Naive thymus-derived CD4-positive, alpha-beta T cell (primary cell): ENCODE data around the gene UHRF1. TPM values are rescaled to one million over a fixed set of nuclear protein-coding genes. Genes with fewer than 3 reads are reported as not detected.

Source experiments
- ATAC-seq: fragments of 150-1000 bp; cut with Tn5 transposase; 2 replicates; pipeline ENCODE4 v1.10.0; 2021; ENCODE audit warnings: mild to moderate bottlenecking, moderate library complexity
- CTCF ChIA-PET: fragments of 350-600 bp; sonication (Branson Sonifier 250); formaldehyde crosslinking; loops from one replicate; lab custom pipeline; 2021; ENCODE audit warnings: antibody characterized with exemption; lab: Charles Lee
- POLR2A ChIA-PET: fragments of 350-600 bp; sonication (Branson Sonifier 250); formaldehyde crosslinking; loops from one replicate; lab custom pipeline; 2021; ENCODE audit warnings: antibody characterized with exemption, inconsistent platforms; lab: Charles Lee
- DNase-seq, 9 donors: peaks; one replicate each; pipeline versions ENCODE4 v3.0.0 to v3.0.0-alpha.2; 2020 to 2022; ENCODE audit warnings: mixed read lengths in 1 of 9
- H3K27ac ChIP-seq: one replicate; pipeline ENCODE4 v1.7.0; 2013; ENCODE audit warnings: mild to moderate bottlenecking, low read depth, low read length, moderate library complexity
- H3K27me3 ChIP-seq, 2 donors: one replicate each; pipeline ENCODE4 v1.7.0; 2013; ENCODE audit warnings: low read length in 2 of 2, mild to moderate bottlenecking in 2 of 2, moderate library complexity in 2 of 2; ENCODE audit not compliant: control insufficient read depth in 2 of 2, insufficient read depth in 2 of 2
- H3K36me3 ChIP-seq, 3 experiments: 1 replicate in 2 of 3; 2 replicates in 1 of 3; pipeline ENCODE4 v1.7.0; 2013; ENCODE audit warnings: low read length in 3 of 3, mild to moderate bottlenecking in 3 of 3, moderate library complexity in 1 of 3; ENCODE audit not compliant: insufficient read depth in 3 of 3, control insufficient read depth in 2 of 3
- H3K4me1 ChIP-seq, 2 donors: one replicate each; pipeline ENCODE4 v1.7.0; 2013; ENCODE audit warnings: low read length in 2 of 2, mild to moderate bottlenecking in 2 of 2, moderate library complexity in 1 of 2; ENCODE audit not compliant: control insufficient read depth in 2 of 2, insufficient read depth in 2 of 2
- H3K4me3 ChIP-seq: 2 replicates; pipeline ENCODE4 v1.7.0; 2013; ENCODE audit warnings: mild to moderate bottlenecking, low read length
- H3K9me3 ChIP-seq, 3 experiments: 1 replicate in 2 of 3; 2 replicates in 1 of 3; pipeline ENCODE4 v1.7.0; 2013; ENCODE audit warnings: low read length in 3 of 3; ENCODE audit not compliant: control insufficient read depth in 2 of 3
- H3K27ac Mint-ChIP-seq, 9 donors: one replicate each; pipeline ENCODE4 v1.8.0; 2020 to 2022; ENCODE audit warnings: mixed read lengths in 9 of 9, mild to moderate bottlenecking in 8 of 9, moderate library complexity in 5 of 9, inconsistent platforms in 2 of 9
- H3K27me3 Mint-ChIP-seq, 5 donors: one replicate each; pipeline ENCODE4 v1.8.0; 2021 to 2022; ENCODE audit warnings: mixed read lengths in 5 of 5, mild to moderate bottlenecking in 1 of 5
- H3K36me3 Mint-ChIP-seq, 5 donors: one replicate each; pipeline ENCODE4 v1.8.0; 2020 to 2022; ENCODE audit warnings: mixed read lengths in 5 of 5, mild to moderate bottlenecking in 3 of 5, inconsistent platforms in 1 of 5
- H3K4me1 Mint-ChIP-seq, 7 donors: one replicate each; pipeline ENCODE4 v1.8.0; 2020 to 2022; ENCODE audit warnings: mixed read lengths in 7 of 7, mild to moderate bottlenecking in 3 of 7, inconsistent platforms in 1 of 7
- H3K4me3 Mint-ChIP-seq, 10 donors: one replicate each; pipeline ENCODE4 v1.8.0; 2020 to 2022; ENCODE audit warnings: mild to moderate bottlenecking in 10 of 10, mixed read lengths in 10 of 10, moderate library complexity in 6 of 10, inconsistent platforms in 2 of 10
- H3K9me3 Mint-ChIP-seq, 11 donors: one replicate each; pipeline ENCODE4 v1.8.0; 2020 to 2022; ENCODE audit warnings: mixed read lengths in 11 of 11, mild to moderate bottlenecking in 4 of 11, inconsistent platforms in 1 of 11, moderate library complexity in 1 of 11
- intact Hi-C, 2 donors: fragments of 100-400 bp; cut with micrococcal nuclease; formaldehyde crosslinking; loops; one replicate each; pipeline ENCODE4 v1.15.1; 2023
- polyA plus RNA-seq, 2 donors: library from polyadenylated mRNA; unstranded; fragments of 300-500 nt; fragmentation: Illumina TruSeq; gene quantifications; one replicate each; pipeline ENCODE4 v1.2.3, GENCODE V29; 2021
- total RNA-seq, 6 experiments: library from RNA in 5 of 6; stranded (reverse) in 5 of 6; gene quantifications; 1 replicate in 5 of 6; 2 replicates in 1 of 6; pipeline ENCODE4 v1.2.3 and lab custom pipeline; 2021 to 2026

UHRF1 gene
- total and polyA plus RNA-seq, 7 experiments from 2014 or later: 0.06 to 94.0 (median 0.11) TPM

- H3K9me3 ChIP-seq: no peaks in the 10 kb centered on the region
- H3K36me3 ChIP-seq: peaks cover 0 to 9% (median 0%) of the 10 kb centered on the region in 3 experiments
- Mint-ChIP-seq H3K9me3 (no peaks in the 10 kb centered on the region), H3K4me1 (peaks cover 5 to 38% (median 31%) of the 10 kb centered on the region in 7 donors), H3K36me3 (peaks cover 0 to 4% (median 0%) of the 10 kb centered on the region in 5 donors), H3K27ac (no peak overlapping the region), H3K4me3 (peak overlapping the region in 1 of 10 donors; percentile 59), H3K27me3 (no peaks in the 10 kb centered on the region)
- H3K4me1 ChIP-seq: peaks cover 13 to 14% of the 10 kb centered on the region in 2 donors
- ATAC-seq (no peak), DNase-seq (no peak)
- CTCF ChIA-PET: interaction anchor here (0.7 kb wide), 1 partner anchor 35 kb away, joined by 5 read pairs; no protein-coding TSS in a partner anchor
- POLR2A ChIA-PET: interaction anchor here (0.6 kb wide), 1 partner anchor 32 kb away, joined by 4 read pairs; no protein-coding TSS in a partner anchor
- no peak overlapping the region for H3K4me3 ChIP-seq
- H3K27ac ChIP-seq: no peak overlapping the region
- intact Hi-C loops: no loop called here
- no peaks in the 10 kb centered on the region for H3K27me3 ChIP-seq
Measured at GRCh38 chr19:4904481-4904880, 4.8 kb upstream of the UHRF1 start.

GRCh38 chr19:4906963-4907362 is 2.3 kb upstream of the UHRF1 start:
- Mint-ChIP-seq H3K4me3 (peak overlapping the region in 3 of 10 donors; percentile 5 to 68 (median 49)), H3K27ac (peak overlapping the region in 2 of 9 donors; percentile 13 to 41), H3K4me1 (peaks cover 18 to 51% (median 42%) of the 10 kb centered on the region in 7 donors), H3K36me3 (peaks cover 0 to 4% (median 0%) of the 10 kb centered on the region in 5 donors), H3K27me3 (no peaks in the 10 kb centered on the region), H3K9me3 (no peaks in the 10 kb centered on the region)
- intact Hi-C loops: loop anchor here in 1 of 2 donors (5.0 kb wide), 1 partner anchor 505 kb away; the partner anchor contains the start of genes CHAF1A and SH3GL1
- ATAC-seq (no peak), DNase-seq (no peak)
- peaks cover 0 to 9% (median 0%) of the 10 kb centered on the region in 3 experiments for H3K36me3 ChIP-seq
- H3K27me3 ChIP-seq: no peaks in the 10 kb centered on the region
- no peaks in the 10 kb centered on the region for H3K9me3 ChIP-seq
- H3K27ac ChIP-seq: no peak overlapping the region
- ChIA-PET POLR2A (interaction anchor here (0.6 to 1.5 kb wide), 2 partner anchors 9 to 62 kb away, joined by 3 to 4 read pairs; partner anchors contain the start of gene KDM4B), CTCF (no interaction called here)
- H3K4me1 ChIP-seq: peaks cover 30% of the 10 kb centered on the region in 2 donors
- no peak overlapping the region for H3K4me3 ChIP-seq

GRCh38 chr19:4908360-4908759 is 941 bp upstream of the UHRF1 start:
- H3K4me3 ChIP-seq: no peak overlapping the region
- H3K4me1 Mint-ChIP-seq: peaks cover 30 to 59% (median 48%) of the 10 kb centered on the region in 7 donors
- ChIA-PET CTCF (interaction anchor here (0.6 kb wide), 1 partner anchor 334 kb away, joined by 3 read pairs; no protein-coding TSS in a partner anchor), POLR2A (no interaction called here)
- H3K9me3 ChIP-seq: no peaks in the 10 kb centered on the region
- peaks cover 38 to 44% of the 10 kb centered on the region in 2 donors for H3K4me1 ChIP-seq
- peaks cover 0 to 5% (median 0%) of the 10 kb centered on the region in 5 donors for H3K36me3 Mint-ChIP-seq
- H3K27me3 ChIP-seq: no peaks in the 10 kb centered on the region
- H3K9me3 Mint-ChIP-seq: no peaks in the 10 kb centered on the region
- H3K4me3 Mint-ChIP-seq: peak overlapping the region; percentile 0 to 99 (median 64)
- DNase-seq (no peak), ATAC-seq (no peak)
- H3K27me3 Mint-ChIP-seq: no peaks in the 10 kb centered on the region
- intact Hi-C loops: loop anchor here in 1 of 2 donors (5.0 kb wide), 1 partner anchor 506 kb away; the partner anchor contains the start of genes CHAF1A and SH3GL1
- no peak overlapping the region for H3K27ac ChIP-seq
- peak overlapping the region in 6 of 9 donors; percentile 39 to 88 (median 57) for H3K27ac Mint-ChIP-seq
- H3K36me3 ChIP-seq: peaks cover 0 to 9% (median 0%) of the 10 kb centered on the region in 3 experiments

GRCh38 chr19:4908781-4909155 is 533 bp upstream of the UHRF1 start:
- no peak overlapping the region for H3K27ac ChIP-seq
- peaks cover 0 to 10% (median 0%) of the 10 kb centered on the region in 3 experiments for H3K36me3 ChIP-seq
- peak overlapping the region; percentile 61 for H3K4me3 ChIP-seq
- Mint-ChIP-seq H3K27me3 (no peaks in the 10 kb centered on the region), H3K36me3 (peaks cover 0 to 5% (median 0%) of the 10 kb centered on the region in 5 donors), H3K27ac (peak overlapping the region in 3 of 9 donors; percentile 42 to 75 (median 55)), H3K4me1 (peaks cover 33 to 63% (median 50%) of the 10 kb centered on the region in 7 donors), H3K4me3 (peak overlapping the region; percentile 0 to 99 (median 64)), H3K9me3 (no peaks in the 10 kb centered on the region)
- no peaks in the 10 kb centered on the region for H3K9me3 ChIP-seq
- intact Hi-C loops: loop anchor here in 1 of 2 donors (5.0 kb wide), 1 partner anchor 506 kb away; the partner anchor contains the start of genes CHAF1A and SH3GL1
- DNase-seq: no peak
- ChIA-PET POLR2A (no interaction called here), CTCF (no interaction called here)
- peaks cover 41 to 49% of the 10 kb centered on the region in 2 donors for H3K4me1 ChIP-seq
- no peaks in the 10 kb centered on the region for H3K27me3 ChIP-seq
- ATAC-seq: no peak

- peaks cover 44 to 74% (median 58%) of the 10 kb centered on the region in 7 donors for H3K4me1 Mint-ChIP-seq
- ChIA-PET POLR2A (interaction anchor here (2.5 kb wide), 1 partner anchor 58 kb away, joined by 8 read pairs; the partner anchor contains the start of gene KDM4B), CTCF (interaction anchor here (3.1 to 4.6 kb wide), 2 partner anchors 38 to 100 kb away, joined by 24 to 51 read pairs; no protein-coding TSS in a partner anchor)
- no peaks in the 10 kb centered on the region for H3K9me3 ChIP-seq
- peak; percentile 95 for ATAC-seq
- peak overlapping the region; percentile 67 for H3K27ac ChIP-seq
- no peaks in the 10 kb centered on the region for H3K27me3 ChIP-seq
- H3K4me3 ChIP-seq: peak overlapping the region; percentile 61
- peak; percentile 88 to 96 (median 94) for DNase-seq
- no peaks in the 10 kb centered on the region for H3K27me3 Mint-ChIP-seq
- H3K27ac Mint-ChIP-seq: peak overlapping the region in 4 of 9 donors; percentile 86 to 99 (median 89)
- H3K9me3 Mint-ChIP-seq: no peaks in the 10 kb centered on the region
- intact Hi-C loops: loop anchor here (1.0 to 5.0 kb wide), 5 partner anchors 58 to 508 kb away; partner anchors contain the start of genes FEM1A (in 2 of the 2), CHAF1A (in 1 of the 2) and SH3GL1 (in 1 of the 2)
- H3K36me3 ChIP-seq: peaks cover 0 to 15% (median 0%) of the 10 kb centered on the region in 3 experiments
- peaks cover 48 to 54% of the 10 kb centered on the region in 2 donors for H3K4me1 ChIP-seq
- peak overlapping the region; percentile 93 to 100 (median 99) for H3K4me3 Mint-ChIP-seq
- H3K36me3 Mint-ChIP-seq: peaks cover 3 to 16% (median 5%) of the 10 kb centered on the region in 5 donors
Measured at GRCh38 chr19:4909897-4910593, 744 bp downstream of the UHRF1 start.
